ENCODE data around the gene PCDH8. TPM values are rescaled to one million over a fixed set of nuclear protein-coding genes. Genes with fewer than 3 reads are reported as not detected.

The PCDH8 gene
- total and polyA plus RNA-seq, 10 of the 15 experiments (the other 5 are each of a cell fraction or from before 2014, with no cell fraction given): 0.03 to 0.86 (median 0.45) TPM; not detected in 1

- H3K36me3 ChIP-seq (ENCODE audit: control insufficient read depth in 2 of 2, insufficient read depth in 2 of 2, low read length in 1 of 2): no peaks in the 10 kb centered on the region; a peak in 1 of 4 replicates
- FAIRE-seq: no peak
- ChIA-PET CTCF (interaction anchor here (1.4 kb wide), 1 partner anchor 120 kb away, joined by 3 read pairs; no protein-coding TSS in a partner anchor), SMC1A (ENCODE audit: uncharacterized antibody, unreplicated experiment) (no interaction called here), RAD21 (ENCODE audit: unreplicated experiment) (no interaction called here), POLR2A (no interaction called here)
- H3K27me3 ChIP-seq (replicated peaks in 1 of 2; ENCODE audit: control insufficient read depth in 2 of 2, insufficient read depth in 2 of 2, low read length in 1 of 2): peaks cover 1 to 6% of the 10 kb centered on the region in 2 experiments
- H3K27ac ChIP-seq (ENCODE audit: control insufficient read depth, insufficient read depth): no peak overlapping the region
- no TSS peak for BruUV-seq (replicated peaks)
- H3K9ac ChIP-seq (ENCODE audit: control insufficient read depth, insufficient read depth, low read length): no peak overlapping the region
- no peak for DNase-seq (ENCODE audit: low read depth, low spot score)
- H2AFZ ChIP-seq (ENCODE audit: control insufficient read depth, low read depth, low read length): no peak overlapping the region
- H3K9me3 ChIP-seq (replicated peaks; ENCODE audit: control insufficient read depth, insufficient read depth, low read length): peaks cover 27% of the 10 kb centered on the region; the same call in 2 of the 3 replicates
- in situ Hi-C loops (cut with MboI) (no loop called here), intact Hi-C loops (cut with micrococcal nuclease; ENCODE audit: unreplicated experiment) (no loop called here)
- H3K4me2 ChIP-seq (ENCODE audit: control insufficient read depth, insufficient read depth): no peak overlapping the region
- no peak overlapping the region for H3K4me3 ChIP-seq
- H3K4me1 ChIP-seq (ENCODE audit: control insufficient read depth, insufficient read depth, low read length): peaks cover 20% of the 10 kb centered on the region
- WGBS (ENCODE audit: insufficient coverage, insufficient replicate concordance, low lambda C conversion rate, missing lambda C conversion rate): 79% methylated on average over 66 of the region's 75 CpGs
- no peak for TF ChIP-seq MEF2A (IDR thresholded peaks at IDR 0.05; ENCODE audit: insufficient read depth, low read depth, low read length)
- no peaks in the 10 kb centered on the region for H3K79me2 ChIP-seq (ENCODE audit: control insufficient read depth, insufficient read depth, low read length)
- no peaks in the 10 kb centered on the region for H4K20me1 ChIP-seq (ENCODE audit: control insufficient read depth, insufficient read depth)
- ATAC-seq: no peak
Observed at GRCh38 chr13:52847682-52848432, 583 bp downstream of the PCDH8 start.

DNA sequence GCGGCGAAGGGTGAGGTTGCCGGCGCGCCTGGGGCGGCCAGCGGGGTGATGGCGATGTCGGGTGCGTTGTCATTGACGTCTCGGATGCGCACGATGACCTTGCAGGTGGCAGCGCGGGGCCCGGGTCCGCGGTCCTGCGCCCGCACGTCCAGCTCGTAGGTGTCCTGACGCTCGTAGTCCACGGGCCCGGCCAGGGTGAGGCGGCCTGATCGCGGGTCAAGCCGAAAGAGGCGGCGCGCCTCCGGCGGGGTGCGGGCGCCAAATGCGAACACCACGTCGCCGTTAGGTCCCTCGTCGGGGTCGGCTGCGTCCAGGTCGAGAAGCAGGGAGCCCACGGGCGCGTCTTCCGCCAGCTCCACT lies 1.1 kb downstream of the PCDH8 start:
- Histone ChIP-seq H3K27ac (ENCODE audit: control insufficient read depth, insufficient read depth) (no peak overlapping the region), H3K4me2 (ENCODE audit: control insufficient read depth, insufficient read depth) (no peak overlapping the region), H3K36me3 (ENCODE audit: control insufficient read depth in 2 of 2, insufficient read depth in 2 of 2, low read length in 1 of 2) (no peaks in the 10 kb centered on the region; a peak in 1 of 4 replicates), H3K4me1 (ENCODE audit: control insufficient read depth, insufficient read depth, low read length) (peaks cover 16% of the 10 kb centered on the region), H4K20me1 (ENCODE audit: control insufficient read depth, insufficient read depth) (no peaks in the 10 kb centered on the region), H3K79me2 (ENCODE audit: control insufficient read depth, insufficient read depth, low read length) (no peaks in the 10 kb centered on the region), H2AFZ (ENCODE audit: control insufficient read depth, low read depth, low read length) (no peak overlapping the region), H3K9ac (ENCODE audit: control insufficient read depth, insufficient read depth, low read length) (no peak overlapping the region), H3K27me3 (replicated peaks in 1 of 2; ENCODE audit: control insufficient read depth in 2 of 2, insufficient read depth in 2 of 2, low read length in 1 of 2) (peaks cover 1 to 6% of the 10 kb centered on the region in 2 experiments), H3K9me3 (replicated peaks; ENCODE audit: control insufficient read depth, insufficient read depth, low read length) (peaks cover 27% of the 10 kb centered on the region; the same call in 2 of the 3 replicates), H3K4me3 (no peak overlapping the region)
- no TSS peak for BruUV-seq (replicated peaks)
- DNase-seq (ENCODE audit: low read depth, low spot score) (no peak), ATAC-seq (no peak), FAIRE-seq (no peak)
- in situ Hi-C loops (cut with MboI): no loop called here
- ChIA-PET RAD21 (ENCODE audit: unreplicated experiment) (no interaction called here), POLR2A (no interaction called here), SMC1A (ENCODE audit: uncharacterized antibody, unreplicated experiment) (no interaction called here), CTCF (interaction anchor here (1.4 kb wide), 1 partner anchor 121 kb away, joined by 3 read pairs; no protein-coding TSS in a partner anchor)
- intact Hi-C loops (cut with micrococcal nuclease; ENCODE audit: unreplicated experiment): no loop called here
- TF ChIP-seq IKZF2 (IDR thresholded peaks at IDR 0.05) (no peak), KLF5 (IDR thresholded peaks at IDR 0.05; ENCODE audit: partially characterized antibody) (no peak), NFYA (IDR thresholded peaks at IDR 0.05; ENCODE audit: borderline replicate concordance, low read depth, low read length) (no peak), SP1 (IDR thresholded peaks at IDR 0.05; ENCODE audit: low read depth, low read length) (no peak), ZNF207 (IDR thresholded peaks at IDR 0.05; ENCODE audit: borderline replicate concordance) (no peak), CHD4 (IDR thresholded peaks at IDR 0.05) (no peak), KAT2A (conservative IDR thresholded peaks at IDR 0.05; ENCODE audit: control insufficient read depth, low read depth, low read length) (no peak)
- TF ChIP-seq, protein P1, sequence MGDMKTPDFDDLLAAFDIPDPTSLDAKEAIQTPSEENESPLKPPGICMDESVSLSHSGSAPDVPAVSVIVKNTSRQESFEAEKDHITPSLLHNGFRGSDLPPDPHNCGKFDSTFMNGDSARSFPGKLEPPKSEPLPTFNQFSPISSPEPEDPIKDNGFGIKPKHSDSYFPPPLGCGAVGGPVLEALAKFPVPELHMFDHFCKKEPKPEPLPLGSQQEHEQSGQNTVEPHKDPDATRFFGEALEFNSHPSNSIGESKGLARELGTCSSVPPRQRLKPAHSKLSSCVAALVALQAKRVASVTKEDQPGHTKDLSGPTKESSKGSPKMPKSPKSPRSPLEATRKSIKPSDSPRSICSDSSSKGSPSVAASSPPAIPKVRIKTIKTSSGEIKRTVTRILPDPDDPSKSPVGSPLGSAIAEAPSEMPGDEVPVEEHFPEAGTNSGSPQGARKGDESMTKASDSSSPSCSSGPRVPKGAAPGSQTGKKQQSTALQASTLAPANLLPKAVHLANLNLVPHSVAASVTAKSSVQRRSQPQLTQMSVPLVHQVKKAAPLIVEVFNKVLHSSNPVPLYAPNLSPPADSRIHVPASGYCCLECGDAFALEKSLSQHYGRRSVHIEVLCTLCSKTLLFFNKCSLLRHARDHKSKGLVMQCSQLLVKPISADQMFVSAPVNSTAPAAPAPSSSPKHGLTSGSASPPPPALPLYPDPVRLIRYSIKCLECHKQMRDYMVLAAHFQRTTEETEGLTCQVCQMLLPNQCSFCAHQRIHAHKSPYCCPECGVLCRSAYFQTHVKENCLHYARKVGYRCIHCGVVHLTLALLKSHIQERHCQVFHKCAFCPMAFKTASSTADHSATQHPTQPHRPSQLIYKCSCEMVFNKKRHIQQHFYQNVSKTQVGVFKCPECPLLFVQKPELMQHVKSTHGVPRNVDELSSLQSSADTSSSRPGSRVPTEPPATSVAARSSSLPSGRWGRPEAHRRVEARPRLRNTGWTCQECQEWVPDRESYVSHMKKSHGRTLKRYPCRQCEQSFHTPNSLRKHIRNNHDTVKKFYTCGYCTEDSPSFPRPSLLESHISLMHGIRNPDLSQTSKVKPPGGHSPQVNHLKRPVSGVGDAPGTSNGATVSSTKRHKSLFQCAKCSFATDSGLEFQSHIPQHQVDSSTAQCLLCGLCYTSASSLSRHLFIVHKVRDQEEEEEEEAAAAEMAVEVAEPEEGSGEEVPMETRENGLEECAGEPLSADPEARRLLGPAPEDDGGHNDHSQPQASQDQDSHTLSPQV (IDR thresholded peaks at IDR 0.05): no peak
- TF ChIP-seq, protein P2, sequence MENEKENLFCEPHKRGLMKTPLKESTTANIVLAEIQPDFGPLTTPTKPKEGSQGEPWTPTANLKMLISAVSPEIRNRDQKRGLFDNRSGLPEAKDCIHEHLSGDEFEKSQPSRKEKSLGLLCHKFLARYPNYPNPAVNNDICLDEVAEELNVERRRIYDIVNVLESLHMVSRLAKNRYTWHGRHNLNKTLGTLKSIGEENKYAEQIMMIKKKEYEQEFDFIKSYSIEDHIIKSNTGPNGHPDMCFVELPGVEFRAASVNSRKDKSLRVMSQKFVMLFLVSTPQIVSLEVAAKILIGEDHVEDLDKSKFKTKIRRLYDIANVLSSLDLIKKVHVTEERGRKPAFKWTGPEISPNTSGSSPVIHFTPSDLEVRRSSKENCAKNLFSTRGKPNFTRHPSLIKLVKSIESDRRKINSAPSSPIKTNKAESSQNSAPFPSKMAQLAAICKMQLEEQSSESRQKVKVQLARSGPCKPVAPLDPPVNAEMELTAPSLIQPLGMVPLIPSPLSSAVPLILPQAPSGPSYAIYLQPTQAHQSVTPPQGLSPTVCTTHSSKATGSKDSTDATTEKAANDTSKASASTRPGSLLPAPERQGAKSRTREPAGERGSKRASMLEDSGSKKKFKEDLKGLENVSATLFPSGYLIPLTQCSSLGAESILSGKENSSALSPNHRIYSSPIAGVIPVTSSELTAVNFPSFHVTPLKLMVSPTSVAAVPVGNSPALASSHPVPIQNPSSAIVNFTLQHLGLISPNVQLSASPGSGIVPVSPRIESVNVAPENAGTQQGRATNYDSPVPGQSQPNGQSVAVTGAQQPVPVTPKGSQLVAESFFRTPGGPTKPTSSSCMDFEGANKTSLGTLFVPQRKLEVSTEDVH (IDR thresholded peaks at IDR 0.05; ENCODE audit: low read depth, partially characterized antibody): no peak
- 92% methylated on average over 36 of the region's 51 CpGs for WGBS (ENCODE audit: insufficient coverage, insufficient replicate concordance, low lambda C conversion rate, missing lambda C conversion rate)

Data from GM12878 (cell line).